Neural crest cell (in vitro differentiated cells): ENCODE results near the gene CPLANE2. TPM values are rescaled to one million over a fixed set of nuclear protein-coding genes. Genes with fewer than 3 reads are reported as not detected.

Experiments
- DNase-seq: peaks from one replicate; pipeline ENCODE4 v3.0.0; 2021; ENCODE audit warnings: low read depth, mixed read lengths, low spot score
- H3K27ac Mint-ChIP-seq: one replicate; pipeline ENCODE4 v1.8.0; 2021; ENCODE audit warnings: mild to moderate bottlenecking, mixed read lengths; ENCODE audit not compliant: unreplicated experiment
- H3K27me3 Mint-ChIP-seq: 2 replicates; pipeline ENCODE4 v1.8.0; 2021; ENCODE audit warnings: low read depth, mild to moderate bottlenecking, mixed read lengths
- H3K36me3 Mint-ChIP-seq: 2 replicates; pipeline ENCODE4 v1.8.0; 2021; ENCODE audit warnings: low read depth, mild to moderate bottlenecking, mixed read lengths
- H3K4me1 Mint-ChIP-seq: 2 replicates; pipeline ENCODE4 v1.8.0; 2021; ENCODE audit warnings: mixed read lengths
- H3K4me3 Mint-ChIP-seq: one replicate; pipeline ENCODE4 v1.8.0; 2021; ENCODE audit warnings: mild to moderate bottlenecking, mixed read lengths
- H3K9me3 Mint-ChIP-seq: 2 replicates; pipeline ENCODE4 v1.8.0; 2021; ENCODE audit warnings: mixed read lengths
- total RNA-seq: library from RNA; stranded (reverse); gene quantifications from 2 replicates; pipeline ENCODE4 v1.2.1, GENCODE V29; 2021
- TF ChIP-seq, protein P1 (sequence below): fragments of 200-600 bp; sonication (generic); conservative IDR thresholded peaks from 2 replicates; pipeline ENCODE4 v1.5.0; 2021; ENCODE audit warnings: antibody characterized with exemption, mild to moderate bottlenecking

Gene CPLANE2
- total RNA-seq, 1 donor from 2014 or later = 11.8 TPM

DNA sequence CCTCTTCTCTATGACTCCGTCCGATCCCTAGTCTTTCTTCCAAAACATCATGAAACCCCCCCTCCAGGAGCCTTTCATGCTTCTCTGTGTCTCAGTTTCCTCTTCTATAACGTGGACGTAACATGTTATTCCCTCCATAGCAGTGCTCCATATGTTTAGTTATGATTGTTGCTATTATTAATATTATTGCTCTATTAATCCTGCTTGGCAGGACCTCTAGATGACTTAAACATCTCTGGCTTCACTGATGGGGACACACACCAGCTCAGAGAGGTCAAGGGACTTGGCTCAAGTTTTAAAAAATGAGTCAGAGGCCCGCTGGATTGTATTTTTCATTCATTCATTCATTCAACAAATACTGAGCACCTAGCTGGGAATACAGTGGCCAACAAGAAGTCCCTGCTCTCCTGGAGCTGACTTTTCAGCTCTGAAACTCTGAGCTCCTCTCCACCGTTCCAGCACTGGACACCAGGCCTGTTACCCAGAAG is 404 bp upstream of the CPLANE2 start:
- DNase-seq = no peak
- Mint-ChIP-seq H3K27me3 (peaks cover 6% of the 10 kb centered on the region), H3K4me3 (peak overlapping the region; percentile 91), H3K4me1 (peaks cover 26% of the 10 kb centered on the region), H3K27ac (peak overlapping the region; percentile 96), H3K36me3 (no peaks in the 10 kb centered on the region), H3K9me3 (no peaks in the 10 kb centered on the region)
- TF ChIP-seq, protein P1, sequence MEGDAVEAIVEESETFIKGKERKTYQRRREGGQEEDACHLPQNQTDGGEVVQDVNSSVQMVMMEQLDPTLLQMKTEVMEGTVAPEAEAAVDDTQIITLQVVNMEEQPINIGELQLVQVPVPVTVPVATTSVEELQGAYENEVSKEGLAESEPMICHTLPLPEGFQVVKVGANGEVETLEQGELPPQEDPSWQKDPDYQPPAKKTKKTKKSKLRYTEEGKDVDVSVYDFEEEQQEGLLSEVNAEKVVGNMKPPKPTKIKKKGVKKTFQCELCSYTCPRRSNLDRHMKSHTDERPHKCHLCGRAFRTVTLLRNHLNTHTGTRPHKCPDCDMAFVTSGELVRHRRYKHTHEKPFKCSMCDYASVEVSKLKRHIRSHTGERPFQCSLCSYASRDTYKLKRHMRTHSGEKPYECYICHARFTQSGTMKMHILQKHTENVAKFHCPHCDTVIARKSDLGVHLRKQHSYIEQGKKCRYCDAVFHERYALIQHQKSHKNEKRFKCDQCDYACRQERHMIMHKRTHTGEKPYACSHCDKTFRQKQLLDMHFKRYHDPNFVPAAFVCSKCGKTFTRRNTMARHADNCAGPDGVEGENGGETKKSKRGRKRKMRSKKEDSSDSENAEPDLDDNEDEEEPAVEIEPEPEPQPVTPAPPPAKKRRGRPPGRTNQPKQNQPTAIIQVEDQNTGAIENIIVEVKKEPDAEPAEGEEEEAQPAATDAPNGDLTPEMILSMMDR = no peak

DNA sequence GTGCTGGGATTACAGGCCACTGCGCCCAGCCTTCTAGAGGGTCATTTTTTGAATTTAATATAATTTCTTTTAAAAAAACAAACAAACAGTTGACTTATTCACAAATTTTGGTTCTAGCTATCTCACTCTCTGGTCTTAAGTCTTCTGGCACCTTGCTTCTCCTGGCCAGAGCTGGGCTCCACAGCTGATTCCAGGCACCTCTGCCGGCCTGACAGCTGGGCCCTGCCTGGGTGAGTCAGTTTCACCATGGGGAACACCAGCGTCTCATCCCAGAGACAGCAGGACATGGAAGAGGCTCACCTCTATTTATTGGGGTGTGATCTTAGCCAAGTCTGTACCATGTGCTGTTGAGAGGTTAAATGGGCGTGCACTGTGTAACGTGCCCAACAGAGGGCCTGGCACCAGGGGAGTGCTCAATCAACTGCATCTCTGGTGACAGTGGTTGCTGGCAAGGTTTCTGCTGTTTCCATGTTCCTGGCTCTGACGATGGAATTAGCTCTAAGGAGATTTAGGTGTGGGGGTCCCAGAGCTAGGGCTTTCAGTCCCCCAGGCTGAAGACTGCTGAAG is 956 bp downstream of the CPLANE2 start:
- peaks cover 23% of the 10 kb centered on the region for H3K4me1 Mint-ChIP-seq
- no peaks in the 10 kb centered on the region for H3K36me3 Mint-ChIP-seq
- no peak for DNase-seq
- no peak overlapping the region for H3K27ac Mint-ChIP-seq
- H3K4me3 Mint-ChIP-seq = peak overlapping the region; percentile 91
- peaks cover 6% of the 10 kb centered on the region for H3K27me3 Mint-ChIP-seq
- H3K9me3 Mint-ChIP-seq = no peaks in the 10 kb centered on the region
- TF ChIP-seq, protein P1 = peak; percentile 37

DNA sequence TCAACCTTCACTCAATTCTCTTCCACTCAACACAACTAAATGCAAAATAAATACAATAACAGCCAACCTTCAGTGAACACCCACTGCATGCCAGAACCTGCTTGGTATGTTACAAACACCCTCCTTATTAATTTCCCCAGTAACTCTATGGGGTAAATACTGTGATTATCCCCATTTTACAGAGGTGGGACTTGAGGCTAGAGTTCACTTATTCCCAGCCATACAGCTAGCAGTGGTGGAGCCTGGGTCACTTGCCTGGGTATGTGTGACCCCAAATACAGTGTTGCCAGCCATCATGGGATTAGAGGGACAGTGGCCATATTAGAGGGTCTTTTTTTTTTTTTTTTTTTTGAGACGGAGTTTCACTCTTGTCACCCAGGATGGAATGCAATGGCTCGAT is 1.6 kb downstream of the CPLANE2 start:
- Mint-ChIP-seq H3K9me3 (no peaks in the 10 kb centered on the region), H3K4me3 (peak overlapping the region; percentile 21), H3K27ac (no peak overlapping the region), H3K27me3 (peaks cover 8% of the 10 kb centered on the region), H3K36me3 (no peaks in the 10 kb centered on the region), H3K4me1 (peaks cover 23% of the 10 kb centered on the region)
- no peak for DNase-seq
- TF ChIP-seq, protein P1 = no peak

DNA sequence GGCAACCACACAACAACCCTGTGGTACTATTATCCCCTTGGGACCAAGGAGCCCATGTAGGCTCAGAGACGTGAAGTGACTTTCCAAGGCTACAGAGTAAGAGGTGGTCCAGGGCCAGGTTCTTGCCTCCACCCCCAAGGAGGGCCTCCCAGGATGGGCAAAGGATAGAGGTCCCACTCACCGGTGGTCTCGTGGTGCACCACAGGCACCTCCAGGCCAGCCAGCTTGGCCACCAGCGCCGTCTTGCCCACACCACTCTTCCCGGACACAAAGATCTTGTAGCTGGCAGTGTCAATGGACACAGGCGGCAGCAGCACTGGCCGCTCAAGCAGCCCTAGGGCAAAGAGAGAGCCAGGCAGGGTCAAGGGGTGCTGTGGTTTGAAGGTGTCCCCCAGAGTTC is 3.6 kb downstream of the CPLANE2 start:
- Mint-ChIP-seq H3K27ac (no peak overlapping the region), H3K36me3 (no peaks in the 10 kb centered on the region), H3K9me3 (no peaks in the 10 kb centered on the region), H3K27me3 (peaks cover 22% of the 10 kb centered on the region), H3K4me3 (peak overlapping the region; percentile 51), H3K4me1 (peaks cover 23% of the 10 kb centered on the region)
- TF ChIP-seq, protein P1 = no peak
- no peak for DNase-seq

DNA sequence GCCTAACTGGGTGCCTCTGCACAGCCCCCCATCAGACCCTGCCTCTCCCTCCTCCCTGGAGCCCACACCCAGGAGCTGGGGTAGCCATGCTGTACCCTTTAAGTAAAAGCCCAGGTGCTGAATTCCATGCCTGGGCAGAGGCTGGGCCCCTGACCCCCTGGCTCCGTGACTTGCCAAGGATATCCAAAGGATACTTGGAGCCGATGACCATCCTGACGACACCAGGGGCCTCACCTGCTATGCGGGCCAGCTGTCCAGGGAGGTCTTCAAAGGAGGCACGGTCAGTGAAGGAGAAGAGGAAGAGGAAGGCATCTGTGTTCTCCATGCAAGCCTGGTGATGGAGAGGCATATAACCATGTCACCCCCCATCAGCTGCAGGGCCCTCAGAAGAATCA is 4.7 kb downstream of the CPLANE2 start:
- H3K36me3 Mint-ChIP-seq = no peaks in the 10 kb centered on the region
- no peak for DNase-seq
- no peak overlapping the region for H3K4me3 Mint-ChIP-seq
- TF ChIP-seq, protein P1 = no peak
- peaks cover 34% of the 10 kb centered on the region for H3K27me3 Mint-ChIP-seq
- no peaks in the 10 kb centered on the region for H3K9me3 Mint-ChIP-seq
- H3K27ac Mint-ChIP-seq = no peak overlapping the region
- H3K4me1 Mint-ChIP-seq = peaks cover 25% of the 10 kb centered on the region
